ENCODE data around the gene FOXP1.

DNA sequence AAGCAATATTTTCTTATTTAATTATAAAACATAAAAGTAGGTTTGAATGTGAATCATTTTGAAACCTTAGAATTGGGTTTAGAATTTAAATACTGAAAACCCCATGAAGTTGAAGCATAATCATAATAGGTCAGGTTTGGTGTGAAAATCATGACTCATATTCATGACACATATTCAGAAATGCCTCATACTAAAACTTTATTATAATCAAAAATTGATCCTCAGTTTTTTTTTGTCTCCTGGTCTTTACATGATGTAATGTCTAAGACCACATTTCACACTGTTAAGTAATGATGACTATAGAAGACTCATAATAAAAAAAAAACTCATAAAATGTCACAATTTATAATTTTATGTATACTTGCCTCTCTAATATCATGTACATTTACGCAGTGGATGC, 190.4 kb downstream of the FOXP1 start:
- TF ChIP-seq, protein P1, sequence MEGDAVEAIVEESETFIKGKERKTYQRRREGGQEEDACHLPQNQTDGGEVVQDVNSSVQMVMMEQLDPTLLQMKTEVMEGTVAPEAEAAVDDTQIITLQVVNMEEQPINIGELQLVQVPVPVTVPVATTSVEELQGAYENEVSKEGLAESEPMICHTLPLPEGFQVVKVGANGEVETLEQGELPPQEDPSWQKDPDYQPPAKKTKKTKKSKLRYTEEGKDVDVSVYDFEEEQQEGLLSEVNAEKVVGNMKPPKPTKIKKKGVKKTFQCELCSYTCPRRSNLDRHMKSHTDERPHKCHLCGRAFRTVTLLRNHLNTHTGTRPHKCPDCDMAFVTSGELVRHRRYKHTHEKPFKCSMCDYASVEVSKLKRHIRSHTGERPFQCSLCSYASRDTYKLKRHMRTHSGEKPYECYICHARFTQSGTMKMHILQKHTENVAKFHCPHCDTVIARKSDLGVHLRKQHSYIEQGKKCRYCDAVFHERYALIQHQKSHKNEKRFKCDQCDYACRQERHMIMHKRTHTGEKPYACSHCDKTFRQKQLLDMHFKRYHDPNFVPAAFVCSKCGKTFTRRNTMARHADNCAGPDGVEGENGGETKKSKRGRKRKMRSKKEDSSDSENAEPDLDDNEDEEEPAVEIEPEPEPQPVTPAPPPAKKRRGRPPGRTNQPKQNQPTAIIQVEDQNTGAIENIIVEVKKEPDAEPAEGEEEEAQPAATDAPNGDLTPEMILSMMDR (conservative IDR thresholded peaks at IDR 0.05 in 1 of 2, IDR thresholded peaks at IDR 0.05 in 1 of 2; ENCODE audit: low read depth in 1 of 2, low read length in 2 of 2), result no peak
- no peak for TF ChIP-seq EZH2 (IDR thresholded peaks at IDR 0.05; ENCODE audit: low read length, missing control alignments)

Measured in fibroblast of lung (primary cell).